T-helper 9 cell (primary cell): ENCODE data around the gene MPL.

Source experiments
- DNase-seq: peaks from one replicate; pipeline ENCODE4 v3.0.0-alpha.2; 2020

MPL gene

DNA sequence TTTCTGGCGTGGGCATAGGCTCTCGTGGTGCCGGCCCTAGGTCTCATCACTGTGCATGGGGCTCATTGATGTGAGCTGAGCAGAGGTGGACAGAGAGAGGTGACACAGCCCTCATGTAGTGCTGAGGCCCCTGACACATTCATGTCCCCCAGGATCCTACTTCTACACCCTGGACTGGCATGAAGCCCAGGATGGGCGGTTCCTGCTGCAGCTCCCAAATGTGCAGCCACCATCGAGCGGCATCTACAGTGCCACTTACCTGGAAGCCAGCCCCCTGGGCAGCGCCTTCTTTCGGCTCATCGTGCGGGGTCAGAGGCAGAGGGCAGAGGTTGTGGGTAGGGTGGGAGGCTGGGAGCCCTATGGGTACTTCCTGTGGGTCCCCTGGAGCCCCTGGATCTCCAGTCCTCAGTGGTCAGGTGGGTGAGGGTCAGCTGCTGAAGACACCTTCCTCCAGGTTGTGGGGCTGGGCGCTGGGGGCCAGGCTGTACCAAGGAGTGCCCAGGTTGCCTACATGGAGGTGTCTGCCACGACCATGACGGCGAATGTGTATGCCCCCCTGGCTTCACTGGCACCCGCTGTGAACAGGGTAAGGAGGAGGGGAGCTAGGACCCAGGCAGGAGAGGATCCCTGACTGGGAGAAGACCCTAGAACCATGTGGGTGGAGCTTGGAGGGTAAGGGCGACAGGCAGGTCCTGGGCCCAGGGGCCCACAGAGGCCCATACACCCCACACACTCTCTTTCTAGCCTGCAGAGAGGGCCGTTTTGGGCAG lies 30.7 kb upstream of the MPL start:
- DNase-seq: no peak

DNA sequence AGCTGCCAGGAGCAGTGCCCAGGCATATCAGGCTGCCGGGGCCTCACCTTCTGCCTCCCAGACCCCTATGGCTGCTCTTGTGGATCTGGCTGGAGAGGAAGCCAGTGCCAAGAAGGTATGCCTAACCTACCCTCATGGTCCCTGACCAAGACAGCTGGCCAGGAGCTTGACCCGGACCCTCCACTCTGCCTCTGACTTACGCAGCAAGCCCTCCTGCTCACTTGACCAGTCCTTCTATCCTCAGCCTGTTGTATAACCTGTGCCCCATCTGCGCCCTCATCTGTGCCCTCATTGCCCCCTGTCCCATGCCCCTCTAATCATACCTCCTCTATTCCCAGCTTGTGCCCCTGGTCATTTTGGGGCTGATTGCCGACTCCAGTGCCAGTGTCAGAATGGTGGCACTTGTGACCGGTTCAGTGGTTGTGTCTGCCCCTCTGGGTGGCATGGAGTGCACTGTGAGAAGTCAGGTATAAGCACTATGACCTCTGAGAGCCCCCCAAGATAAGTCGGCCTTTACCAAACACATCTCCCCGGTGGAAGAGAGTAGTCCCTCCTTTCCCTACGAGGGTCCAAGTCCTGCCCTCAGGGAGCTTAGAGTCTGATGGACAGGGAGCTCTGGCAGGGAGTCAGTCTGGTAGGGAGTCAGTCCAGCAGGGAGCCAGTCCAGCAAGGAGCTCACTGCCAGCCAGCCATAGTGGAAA lies 30.0 kb upstream of the MPL start:
- DNase-seq: no peak

DNA sequence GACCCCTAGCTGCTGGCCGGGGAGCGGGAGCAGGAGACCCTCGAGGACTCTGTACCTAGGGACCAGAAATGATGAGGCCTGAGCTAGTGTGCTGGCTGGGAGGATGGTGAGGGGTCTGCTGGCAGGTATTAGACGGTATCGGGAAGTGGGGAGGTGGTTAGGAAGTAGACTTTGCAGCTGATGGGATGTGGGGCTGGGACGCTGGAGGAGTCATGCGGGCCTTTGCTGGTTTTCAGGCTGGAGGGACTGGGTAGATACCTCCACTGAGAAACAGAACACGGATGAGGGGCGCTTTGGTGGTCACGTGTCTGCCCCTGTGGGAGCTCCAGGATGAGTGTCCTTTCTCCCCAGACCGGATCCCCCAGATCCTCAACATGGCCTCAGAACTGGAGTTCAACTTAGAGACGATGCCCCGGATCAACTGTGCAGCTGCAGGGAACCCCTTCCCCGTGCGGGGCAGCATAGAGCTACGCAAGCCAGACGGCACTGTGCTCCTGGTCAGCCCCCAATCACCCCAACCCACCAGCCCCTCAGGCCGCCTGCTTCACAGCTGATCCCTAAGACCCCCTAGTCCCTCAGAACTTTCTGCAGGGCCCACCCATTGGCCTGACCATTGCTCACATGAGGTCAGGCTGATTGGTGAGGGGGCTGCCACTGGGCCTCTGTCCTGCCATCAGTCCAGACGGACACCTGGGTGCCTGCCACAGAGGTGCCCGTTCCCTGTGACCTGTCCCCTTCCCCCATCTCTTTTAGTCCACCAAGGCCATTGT lies 28.8 kb upstream of the MPL start:
- no peak for DNase-seq

DNA sequence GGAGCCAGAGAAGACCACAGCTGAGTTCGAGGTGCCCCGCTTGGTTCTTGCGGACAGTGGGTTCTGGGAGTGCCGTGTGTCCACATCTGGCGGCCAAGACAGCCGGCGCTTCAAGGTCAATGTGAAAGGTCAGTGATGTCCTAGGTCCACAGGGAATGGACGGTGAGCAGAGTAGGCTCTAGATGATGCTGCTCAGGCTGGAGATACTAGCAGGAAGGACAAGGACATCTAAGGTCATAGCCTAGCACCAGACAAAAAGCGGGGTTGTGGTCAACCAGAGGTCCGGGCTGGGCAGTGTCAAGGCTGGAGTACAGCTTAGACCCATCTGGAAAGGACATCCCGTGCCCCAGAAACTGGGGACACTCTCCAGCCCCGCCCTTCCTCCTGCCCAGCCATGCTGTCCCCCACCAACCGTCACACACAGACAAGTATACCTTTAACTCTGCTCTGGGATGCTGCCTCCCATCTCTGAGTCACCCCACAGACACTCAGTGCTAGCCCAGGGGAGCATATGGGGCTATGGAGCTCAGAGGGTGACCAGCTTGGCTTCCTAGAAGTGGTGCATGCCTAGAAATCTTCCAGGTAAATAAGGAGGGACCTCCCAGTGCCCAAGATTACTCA lies 28.1 kb upstream of the MPL start:
- DNase-seq: no peak

DNA sequence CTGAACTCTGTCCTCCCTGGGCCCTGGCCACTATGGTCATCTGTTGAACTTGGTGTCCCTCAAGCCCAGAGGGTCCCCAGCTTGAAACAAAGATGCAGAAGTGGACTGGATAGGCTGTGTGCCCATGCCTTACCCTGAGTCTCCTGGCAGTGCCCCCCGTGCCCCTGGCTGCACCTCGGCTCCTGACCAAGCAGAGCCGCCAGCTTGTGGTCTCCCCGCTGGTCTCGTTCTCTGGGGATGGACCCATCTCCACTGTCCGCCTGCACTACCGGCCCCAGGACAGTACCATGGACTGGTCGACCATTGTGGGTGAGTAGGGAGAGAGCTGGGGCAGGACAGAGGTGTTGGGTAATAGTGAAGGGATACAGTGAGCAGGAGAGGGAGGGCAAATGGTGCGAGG lies 26.1 kb upstream of the MPL start:
- DNase-seq: no peak

DNA sequence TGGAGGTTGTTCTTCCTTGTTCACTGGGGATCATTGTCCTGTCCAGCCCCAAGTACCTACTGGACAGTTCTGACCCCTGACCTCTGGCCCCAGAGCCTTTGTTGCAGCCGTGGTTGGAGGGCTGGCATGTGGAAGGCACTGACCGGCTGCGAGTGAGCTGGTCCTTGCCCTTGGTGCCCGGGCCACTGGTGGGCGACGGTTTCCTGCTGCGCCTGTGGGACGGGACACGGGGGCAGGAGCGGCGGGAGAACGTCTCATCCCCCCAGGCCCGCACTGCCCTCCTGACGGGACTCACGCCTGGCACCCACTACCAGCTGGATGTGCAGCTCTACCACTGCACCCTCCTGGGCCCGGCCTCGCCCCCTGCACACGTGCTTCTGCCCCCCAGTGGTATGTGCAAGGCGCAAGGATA lies 25.4 kb upstream of the MPL start:
- DNase-seq: no peak

DNA sequence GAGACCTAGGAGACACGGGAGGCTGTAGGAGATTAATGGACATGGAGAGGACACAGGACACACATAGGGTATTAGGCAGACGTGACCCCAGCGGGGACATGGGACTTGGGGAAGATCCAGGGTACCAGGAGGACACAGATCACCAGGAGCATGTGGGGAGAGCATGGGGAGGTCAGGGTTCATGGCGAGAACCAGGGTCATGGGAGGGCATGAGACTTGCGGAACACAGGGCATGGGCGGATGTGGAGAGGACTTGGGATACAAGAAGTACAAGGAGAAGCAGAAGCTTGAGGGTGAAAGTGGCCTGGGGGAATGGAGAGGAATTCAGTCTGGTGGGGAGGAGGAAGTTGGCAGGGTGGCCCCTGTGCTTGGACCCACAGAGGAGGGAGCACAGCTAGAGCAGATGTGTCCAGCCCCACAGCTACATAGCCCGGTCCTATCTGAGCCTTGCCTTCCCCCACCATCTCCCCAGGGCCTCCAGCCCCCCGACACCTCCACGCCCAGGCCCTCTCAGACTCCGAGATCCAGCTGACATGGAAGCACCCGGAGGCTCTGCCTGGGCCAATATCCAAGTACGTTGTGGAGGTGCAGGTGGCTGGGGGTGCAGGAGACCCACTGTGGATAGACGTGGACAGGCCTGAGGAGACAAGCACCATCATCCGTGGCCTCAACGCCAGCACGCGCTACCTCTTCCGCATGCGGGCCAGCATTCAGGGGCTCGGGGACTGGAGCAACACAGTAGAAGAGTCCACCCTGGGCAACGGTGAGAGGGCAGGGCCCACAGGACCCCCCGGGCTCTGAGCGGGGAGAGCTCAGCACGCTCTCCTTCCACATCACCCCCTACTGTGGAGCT lies 24.7 kb upstream of the MPL start:
- no peak for DNase-seq

DNA sequence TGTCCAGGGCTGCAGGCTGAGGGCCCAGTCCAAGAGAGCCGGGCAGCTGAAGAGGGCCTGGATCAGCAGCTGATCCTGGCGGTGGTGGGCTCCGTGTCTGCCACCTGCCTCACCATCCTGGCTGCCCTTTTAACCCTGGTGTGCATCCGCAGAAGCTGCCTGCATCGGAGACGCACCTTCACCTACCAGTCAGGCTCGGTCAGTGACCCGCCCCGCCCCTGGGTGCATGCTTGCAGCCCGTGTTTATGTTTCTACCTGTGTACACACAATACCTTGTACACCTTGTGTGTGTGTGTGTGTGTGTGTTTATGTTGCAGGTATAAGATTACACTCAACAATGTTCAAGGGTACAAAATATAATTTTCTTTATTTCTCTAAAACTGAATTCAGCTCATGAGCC lies 23.8 kb upstream of the MPL start:
- DNase-seq: no peak

DNA sequence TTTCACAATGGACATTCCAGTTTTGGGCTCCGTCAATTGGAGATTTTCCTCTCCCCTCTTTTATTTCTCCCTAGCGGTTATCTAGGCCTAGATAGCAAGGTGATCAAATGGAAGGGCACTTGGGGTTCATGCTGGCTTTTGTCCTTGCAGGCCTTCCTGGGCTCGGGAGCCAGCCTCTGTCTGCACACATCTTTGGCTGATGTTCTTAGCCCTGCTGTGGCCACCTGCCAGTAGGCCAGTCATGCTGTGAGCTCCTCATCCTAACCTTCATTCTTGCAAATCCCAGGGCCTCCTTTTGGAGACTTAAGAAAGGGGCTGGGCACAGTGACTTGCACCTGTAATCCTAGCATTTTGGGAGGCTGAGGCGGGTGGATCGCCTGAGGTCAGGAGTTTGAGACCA lies 23.4 kb upstream of the MPL start:
- DNase-seq: no peak

DNA sequence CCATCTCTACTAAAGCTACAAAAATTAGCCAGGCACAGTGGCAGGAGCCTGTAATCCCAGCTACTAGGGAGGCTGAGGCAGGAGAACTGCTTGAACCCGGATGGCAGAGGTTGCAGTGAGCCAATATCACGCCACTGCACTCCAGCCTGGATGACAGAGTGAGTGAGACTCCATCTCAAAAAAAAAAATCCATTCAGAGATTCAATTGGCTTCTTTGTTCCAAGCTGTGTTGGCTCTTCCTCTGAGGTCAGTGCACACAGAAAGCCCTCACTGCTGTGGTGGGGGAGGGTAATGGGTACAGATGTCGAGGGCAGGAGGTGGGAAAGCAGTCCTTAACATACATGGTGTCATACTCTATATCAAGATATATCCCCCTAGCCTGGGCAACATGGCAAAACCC lies 22.1 kb upstream of the MPL start:
- DNase-seq: no peak

DNA sequence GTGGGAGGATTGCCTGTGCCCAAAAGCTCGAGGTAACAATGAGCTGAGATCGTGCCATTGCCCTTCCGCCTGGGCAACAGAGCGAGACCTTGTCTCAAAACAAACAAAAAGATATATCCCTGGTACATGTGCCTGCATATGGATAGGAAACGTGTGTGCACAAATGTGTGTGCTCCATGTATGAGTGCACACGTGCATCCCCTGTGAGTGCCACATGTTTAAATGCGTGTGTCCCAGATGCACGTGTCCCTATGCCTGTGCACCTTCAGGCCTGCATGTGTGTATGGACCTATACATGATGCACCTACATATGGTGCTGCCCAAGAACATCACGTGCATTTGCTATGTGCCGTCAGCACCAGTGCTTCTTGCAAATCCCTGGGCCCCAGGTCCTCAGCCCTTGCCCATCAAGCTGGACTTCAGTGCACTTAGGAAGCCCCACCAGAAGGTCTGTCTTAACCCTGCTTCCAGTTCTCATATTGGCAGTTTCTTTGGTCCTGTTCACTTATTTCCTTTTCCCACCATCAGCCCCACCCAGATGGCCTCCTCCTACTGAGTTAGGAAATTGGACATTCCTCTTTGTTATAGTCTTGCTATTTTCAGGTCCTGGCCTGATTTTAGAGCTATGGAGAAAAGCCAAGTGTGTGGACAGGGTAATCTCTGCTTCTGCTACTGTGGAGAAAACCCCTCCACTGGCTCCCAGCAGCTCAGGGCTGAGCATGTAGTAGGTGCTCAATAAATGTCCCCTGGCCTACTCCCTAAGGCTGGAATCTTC lies 21.5 kb upstream of the MPL start:
- no peak for DNase-seq

DNA sequence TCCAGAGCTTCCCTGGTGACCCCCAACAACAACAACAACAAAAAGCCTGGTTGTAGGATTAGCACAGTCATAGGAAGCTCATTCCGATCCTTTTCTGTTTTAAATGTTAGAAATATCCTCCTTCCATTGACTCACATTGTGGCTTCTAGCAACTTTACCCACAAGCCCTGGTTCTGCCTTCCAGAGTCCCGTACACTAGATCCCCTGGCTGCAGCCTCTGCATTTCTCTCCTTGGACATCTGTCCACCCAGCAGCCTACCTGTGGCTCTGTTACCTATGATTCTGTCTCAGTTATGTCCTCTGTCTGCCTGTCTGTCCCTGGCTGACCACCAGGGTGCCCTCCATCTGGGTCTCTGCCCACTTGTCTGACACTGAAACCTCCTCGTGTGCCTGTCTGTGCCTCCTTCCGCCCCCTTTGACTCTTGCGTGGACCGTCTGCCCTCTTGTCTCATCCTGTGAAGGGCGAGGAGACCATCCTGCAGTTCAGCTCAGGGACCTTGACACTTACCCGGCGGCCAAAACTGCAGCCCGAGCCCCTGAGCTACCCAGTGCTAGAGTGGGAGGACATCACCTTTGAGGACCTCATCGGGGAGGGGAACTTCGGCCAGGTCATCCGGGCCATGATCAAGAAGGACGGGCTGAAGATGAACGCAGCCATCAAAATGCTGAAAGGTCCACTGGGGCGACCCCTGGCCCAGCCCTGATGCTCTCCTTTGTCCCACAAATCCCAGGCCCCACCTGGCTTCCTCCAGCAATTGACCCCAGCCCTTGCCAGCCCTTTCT lies 20.7 kb upstream of the MPL start:
- no peak for DNase-seq

DNA sequence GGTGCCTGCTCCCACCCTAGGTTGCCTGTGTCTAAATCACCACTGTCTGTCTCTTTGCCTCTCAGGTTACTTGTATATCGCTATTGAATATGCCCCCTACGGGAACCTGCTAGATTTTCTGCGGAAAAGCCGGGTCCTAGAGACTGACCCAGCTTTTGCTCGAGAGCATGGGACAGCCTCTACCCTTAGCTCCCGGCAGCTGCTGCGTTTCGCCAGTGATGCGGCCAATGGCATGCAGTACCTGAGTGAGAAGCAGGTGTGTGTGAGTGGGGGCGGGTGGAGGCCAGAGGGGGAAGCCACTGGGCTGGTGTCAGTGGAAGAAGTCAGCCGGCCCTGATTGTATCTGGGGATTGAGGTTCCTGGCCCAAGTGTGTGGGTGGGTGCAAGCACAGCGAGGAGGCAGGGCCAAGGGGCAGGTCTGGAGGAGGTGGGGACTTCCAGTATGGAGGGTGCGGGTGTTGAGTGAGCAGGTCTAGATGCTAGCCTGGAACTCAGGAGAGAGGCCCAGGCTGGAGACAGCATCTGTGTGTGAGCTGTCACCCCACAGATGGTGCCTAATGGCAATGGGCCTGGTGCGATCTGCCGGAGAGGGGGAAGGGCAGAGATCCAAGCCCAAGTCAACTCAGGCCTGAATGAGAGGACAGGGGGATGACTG lies 19.7 kb upstream of the MPL start:
- no peak for DNase-seq

DNA sequence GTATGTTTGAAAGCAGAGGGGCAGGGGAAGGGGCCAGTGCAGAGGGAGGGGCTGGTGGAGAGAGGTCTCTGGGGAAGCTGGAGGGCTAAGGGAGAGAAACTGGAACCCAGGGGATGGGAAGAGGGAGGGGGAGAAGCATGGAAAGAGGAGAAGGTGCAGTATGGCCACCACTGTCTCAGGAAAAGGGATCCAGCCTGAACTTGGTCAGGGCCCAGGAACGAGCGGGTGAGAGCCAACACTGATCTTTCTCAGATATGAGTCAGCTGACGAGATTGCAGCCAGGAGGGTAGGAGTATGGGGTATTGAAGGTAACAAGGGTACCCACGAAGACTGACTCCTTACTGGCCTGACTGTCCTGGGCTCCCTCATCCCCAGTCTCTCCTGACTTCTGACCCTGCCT lies 18.8 kb upstream of the MPL start:
- no peak for DNase-seq

DNA sequence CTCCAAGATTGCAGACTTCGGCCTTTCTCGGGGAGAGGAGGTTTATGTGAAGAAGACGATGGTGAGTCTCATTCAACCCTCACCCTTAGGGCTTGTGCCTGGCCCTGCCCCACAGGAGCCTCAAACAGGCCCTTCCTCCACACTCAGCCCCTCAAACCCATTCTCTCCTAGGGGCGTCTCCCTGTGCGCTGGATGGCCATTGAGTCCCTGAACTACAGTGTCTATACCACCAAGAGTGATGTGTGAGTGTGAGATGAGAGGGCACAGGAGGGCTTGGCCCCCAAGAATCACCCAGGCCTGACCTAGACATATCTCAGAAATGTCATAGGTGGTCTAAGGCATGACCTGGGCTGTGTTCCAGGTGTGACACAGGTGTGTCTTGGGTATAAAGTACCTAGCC lies 18.3 kb upstream of the MPL start:
- DNase-seq: no peak

DNA sequence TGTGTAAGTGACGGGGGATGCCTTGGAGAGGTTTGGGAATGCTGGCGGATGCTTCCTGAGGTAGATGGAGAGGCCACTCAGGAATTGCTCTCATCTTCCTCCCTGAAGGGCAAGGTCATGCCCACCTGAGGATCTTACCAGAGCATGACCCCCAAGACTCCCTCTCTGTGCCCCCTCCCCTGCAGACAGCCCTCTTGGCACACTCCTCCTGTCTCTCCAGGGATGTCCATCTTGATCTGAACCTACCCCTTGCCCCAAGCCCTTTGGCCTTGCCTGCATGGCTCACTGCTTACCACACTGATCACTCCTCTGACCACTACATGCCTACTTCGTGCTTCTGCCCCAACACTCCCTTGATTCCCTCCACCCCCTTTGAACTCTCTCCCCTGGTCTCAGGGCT lies 17.9 kb upstream of the MPL start:
- no peak for DNase-seq

DNA sequence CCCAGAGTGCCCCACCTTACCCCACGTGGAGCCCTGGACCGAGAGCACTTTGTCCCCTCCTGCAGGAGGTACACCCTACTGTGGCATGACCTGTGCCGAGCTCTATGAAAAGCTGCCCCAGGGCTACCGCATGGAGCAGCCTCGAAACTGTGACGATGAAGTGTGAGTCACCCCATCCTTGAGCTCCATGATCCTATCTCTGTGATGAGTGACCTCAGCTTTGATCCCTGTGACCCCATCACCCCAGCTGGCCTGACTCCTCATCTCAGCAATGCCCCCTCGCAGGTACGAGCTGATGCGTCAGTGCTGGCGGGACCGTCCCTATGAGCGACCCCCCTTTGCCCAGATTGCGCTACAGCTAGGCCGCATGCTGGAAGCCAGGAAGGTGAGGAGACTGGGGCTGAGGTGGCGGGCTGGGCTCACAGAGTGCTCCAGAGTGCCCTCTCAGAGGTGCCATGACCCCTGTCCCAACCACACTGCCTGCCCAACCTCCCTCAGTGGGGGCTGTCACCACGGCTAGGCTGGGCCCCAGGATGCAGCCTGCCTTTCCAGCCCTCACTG lies 16.2 kb upstream of the MPL start:
- DNase-seq: no peak

DNA sequence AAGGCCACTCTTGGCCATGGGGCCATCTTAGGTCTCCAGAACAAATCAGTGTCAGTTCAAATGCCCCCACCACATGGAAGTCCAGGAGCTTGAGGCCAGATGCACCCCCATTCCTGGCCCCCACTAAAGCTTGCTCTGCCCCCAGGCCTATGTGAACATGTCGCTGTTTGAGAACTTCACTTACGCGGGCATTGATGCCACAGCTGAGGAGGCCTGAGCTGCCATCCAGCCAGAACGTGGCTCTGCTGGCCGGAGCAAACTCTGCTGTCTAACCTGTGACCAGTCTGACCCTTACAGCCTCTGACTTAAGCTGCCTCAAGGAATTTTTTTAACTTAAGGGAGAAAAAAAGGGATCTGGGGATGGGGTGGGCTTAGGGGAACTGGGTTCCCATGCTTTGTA lies 15.1 kb upstream of the MPL start:
- no peak for DNase-seq

DNA sequence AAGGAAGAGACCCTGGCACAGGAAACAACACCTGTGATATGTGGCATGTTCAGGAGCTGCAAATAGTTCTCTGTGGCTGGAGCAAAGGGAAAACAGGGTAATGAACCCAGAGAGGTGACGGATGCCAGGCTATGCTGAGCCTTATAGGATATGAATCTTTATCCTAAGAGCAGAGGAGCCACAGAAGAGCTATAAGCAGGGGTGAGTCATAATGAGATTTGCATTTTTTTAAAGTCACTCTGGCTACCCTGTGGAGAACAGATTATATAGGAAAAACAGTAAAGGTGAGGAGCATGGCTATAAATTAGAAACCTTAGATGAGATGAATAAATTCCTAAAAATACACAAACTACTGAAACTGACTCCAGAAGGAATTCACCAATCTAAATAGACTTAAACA lies 12.8 kb upstream of the MPL start:
- no peak for DNase-seq

DNA sequence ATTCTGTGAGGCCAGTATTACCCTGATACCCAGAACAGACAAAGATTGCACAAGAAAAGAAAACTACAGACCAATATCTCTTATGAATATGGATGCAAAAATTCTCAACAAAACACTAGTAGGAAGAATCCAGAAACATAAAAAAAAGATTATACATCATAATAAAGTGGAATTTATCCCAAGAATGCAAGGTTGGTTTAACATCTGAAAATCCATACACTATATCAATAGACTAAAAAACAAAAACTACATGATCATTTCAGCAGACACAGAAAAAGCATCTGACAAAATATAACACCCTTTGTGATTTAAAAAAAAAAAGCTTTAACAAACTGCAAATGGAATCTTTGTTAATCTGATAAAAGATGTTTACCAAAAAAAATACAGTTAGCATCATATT lies 12.2 kb upstream of the MPL start:
- no peak for DNase-seq
